Keratinocyte (primary cell): ENCODE data around the gene INS. TPM values are rescaled to one million over a fixed set of nuclear protein-coding genes. Genes with fewer than 3 reads are reported as not detected.

ENCODE experiments used
- DNase-seq: peaks from one replicate; pipeline ENCODE4 v3.0.0-alpha.2; 2011; ENCODE audit warnings: low read depth, missing footprints, low spot score
- FAIRE-seq: peaks from 2 replicates; lab custom pipeline; 2011; peaks lifted over from hg19 to GRCh38; lab: Jason Lieb, UNC
- H2AFZ ChIP-seq: 2 replicates; pipeline ENCODE4 v1.6.0; 2012; ENCODE audit warnings: low read length, control low read depth, inconsistent platforms; ENCODE audit not compliant: control insufficient read depth
- H3K27ac ChIP-seq: 2 replicates; pipeline ENCODE4 v1.5.1; 2011; ENCODE audit warnings: low read length; ENCODE audit not compliant: control insufficient read depth, insufficient read depth
- H3K27me3 ChIP-seq: 3 replicates; pipeline ENCODE4 v1.6.0; 2011; ENCODE audit warnings: low read length; ENCODE audit not compliant: control insufficient read depth, insufficient read depth; ENCODE audit errors: extremely low read depth
- H3K36me3 ChIP-seq, 2 experiments: 2 replicates in 1 of 2; 3 replicates in 1 of 2; pipeline ENCODE4 v1.5.1; 2011; ENCODE audit warnings: low read length in 2 of 2, mild to moderate bottlenecking in 1 of 2; ENCODE audit not compliant: control insufficient read depth in 2 of 2, insufficient read depth in 2 of 2; ENCODE audit errors: extremely low read depth in 1 of 2
- H3K4me1 ChIP-seq: 3 replicates; pipeline ENCODE4 v1.5.1; 2011; ENCODE audit warnings: low read length; ENCODE audit not compliant: control insufficient read depth, insufficient read depth; ENCODE audit errors: extremely low read depth
- H3K4me2 ChIP-seq: 3 replicates; pipeline ENCODE4 v1.6.0; 2011; ENCODE audit warnings: low read depth, low read length; ENCODE audit not compliant: control insufficient read depth, insufficient read depth; ENCODE audit errors: extremely low read depth
- H3K4me3 ChIP-seq, 3 experiments: fragments of 200-600 bp in 1 of 3; sonication (generic) in 1 of 3; 2 replicates in 2 of 3; 3 replicates in 1 of 3; pipeline ENCODE4 v1.5.1; 2011 to 2016; ENCODE audit warnings: low read length in 3 of 3, mild to moderate bottlenecking in 3 of 3, control low read depth in 2 of 3, inconsistent platforms in 1 of 3, low read depth in 1 of 3, mixed read lengths in 1 of 3, mixed run types in 1 of 3, moderate library complexity in 1 of 3; ENCODE audit not compliant: control insufficient read depth in 2 of 3, insufficient read depth in 2 of 3; ENCODE audit errors: extremely low read depth in 1 of 3
- H3K79me2 ChIP-seq: 2 replicates; pipeline ENCODE4 v1.6.0; 2012; ENCODE audit warnings: low read length; ENCODE audit not compliant: control insufficient read depth, insufficient read depth
- H3K9ac ChIP-seq: 3 replicates; pipeline ENCODE4 v1.6.0; 2011; ENCODE audit warnings: low read length; ENCODE audit not compliant: control insufficient read depth, insufficient read depth; ENCODE audit errors: extremely low read depth
- H3K9me1 ChIP-seq: 3 replicates; pipeline ENCODE4 v1.6.0; 2011; ENCODE audit warnings: low read length; ENCODE audit not compliant: control insufficient read depth, insufficient read depth; ENCODE audit errors: extremely low read depth
- H3K9me3 ChIP-seq: 2 replicates; pipeline ENCODE4 v1.5.1; 2012; ENCODE audit warnings: low read depth, low read length; ENCODE audit not compliant: control insufficient read depth
- H4K20me1 ChIP-seq: 3 replicates; pipeline ENCODE4 v1.6.0; 2011; ENCODE audit warnings: low read length; ENCODE audit not compliant: control insufficient read depth, insufficient read depth; ENCODE audit errors: extremely low read depth
- CTCF ChIP-seq, 3 experiments: IDR thresholded peaks in 1 of 3; conservative IDR thresholded peaks in 1 of 3; optimal IDR thresholded peaks in 1 of 3; 2 replicates in 2 of 3; 3 replicates in 1 of 3; pipeline versions ENCODE3 to v1.5.1; 2011; ENCODE audit warnings: low read length in 3 of 3, mild to moderate bottlenecking in 3 of 3, moderate library complexity in 2 of 3, control low read depth in 1 of 3, inconsistent platforms in 1 of 3; ENCODE audit not compliant: insufficient read depth in 2 of 3; ENCODE audit errors: extremely low read depth in 1 of 3
- EZH2 ChIP-seq: IDR thresholded peaks from one replicate; pipeline ENCODE4 v1.6.1; 2012; ENCODE audit warnings: inconsistent platforms, mild to moderate bottlenecking, low read length, moderate library complexity
- dilution Hi-C: fragments of 300-500 bp; cut with MboI; formaldehyde crosslinking; loops from one replicate; pipeline ENCODE4 v1.7.0; 2020; ENCODE audit warnings: low sequenced_read_pairs; ENCODE audit not compliant: extremely low pct_ligation_motif_present
- polyA minus RNA-seq, 3 experiments: library from RNA; depleted of rRNA, polyadenylated mRNA; stranded (reverse); fragments of >200 nt; gene quantifications; 1 replicate in 1 of 3; 2 replicates in 1 of 3; 3 replicates in 1 of 3; pipeline ENCODE4 v1.2.3, GENCODE V29; 2011
- polyA plus RNA-seq, 5 experiments: library from polyadenylated mRNA; depleted of rRNA in 3 of 5; stranded (reverse) in 3 of 5; stranded (forward) in 1 of 5; unstranded in 1 of 5; fragments of >200 nt; gene quantifications; 1 replicate in 1 of 5; 2 replicates in 3 of 5; 3 replicates in 1 of 5; pipeline versions ENCODE4 v1.2.1 to v1.2.3, GENCODE V29; 2011 to 2012; ENCODE audit warnings: missing spikeins in 2 of 5, low read depth in 1 of 5, low replicate concordance in 1 of 5

Gene INS
- not detected in 3 replicates for polyA plus RNA-seq
- not detected for polyA plus RNA-seq (2011; ENCODE audit: low read depth)
- not detected in 2 replicates for polyA plus RNA-seq (2011; cell fraction: cytosol; rRNA removed)
- polyA plus RNA-seq (2011; cell fraction: nucleus; rRNA removed): not detected in 2 replicates
- polyA plus RNA-seq (2012; ENCODE audit: low replicate concordance): not detected in 2 replicates
- not detected in 3 replicates for polyA minus RNA-seq
- not detected for polyA minus RNA-seq (2011; cell fraction: cytosol; rRNA and poly(A)+ RNA removed)
- not detected in 2 replicates for polyA minus RNA-seq (2011; cell fraction: nucleus; rRNA and poly(A)+ RNA removed)

GRCh38 chr11:2160736-2161259 lies at the start of gene INS:
TSS of gene INS (minus strand) at chr11:2161209. CDS start at chr11:2160971, 238 bp downstream.
- no peak for FAIRE-seq
- DNase-seq: no peak
- Histone ChIP-seq H4K20me1 (no peaks in the 10 kb centered on the region), H3K27ac (no peak within 1 kb of the TSS), H3K79me2 (no peaks in the 10 kb centered on the region), H3K9me3 (no peaks in the 10 kb centered on the region), H3K4me2 (no peak within 1 kb of the TSS), H3K9me1 (no peaks in the 10 kb centered on the region), H3K36me3 (no peaks in the 10 kb centered on the region), H3K27me3 (no peaks in the 10 kb centered on the region), H2AFZ (no peak within 1 kb of the TSS), H3K4me1 (no peaks in the 10 kb centered on the region), H3K4me3 (no peak within 1 kb of the TSS), H3K9ac (no peak within 1 kb of the TSS)
- dilution Hi-C loops: no loop called here
- TF ChIP-seq EZH2: no peak
- no peak for TF ChIP-seq CTCF (optimal IDR thresholded peaks at IDR 0.05 in 1 of 3, IDR thresholded peaks at IDR 0.05 in 1 of 3, conservative IDR thresholded peaks at IDR 0.05 in 1 of 3; ENCODE audit: extremely low read depth in 1 of 3, insufficient read depth in 2 of 3, low read length in 3 of 3)

- H3K79me2 ChIP-seq: no peaks in the 10 kb centered on the region
- no peaks in the 10 kb centered on the region for H3K9me3 ChIP-seq
- DNase-seq: no peak
- no peak for FAIRE-seq
- H3K36me3 ChIP-seq: no peaks in the 10 kb centered on the region
- dilution Hi-C loops: no loop called here
- no peak overlapping the region for H3K4me2 ChIP-seq
- no peak overlapping the region for H3K4me3 ChIP-seq
- H3K4me1 ChIP-seq: no peaks in the 10 kb centered on the region
- H3K27me3 ChIP-seq: peaks cover 24% of the 10 kb centered on the region
- no peak overlapping the region for H3K9ac ChIP-seq
- peaks cover 2% of the 10 kb centered on the region for H4K20me1 ChIP-seq
- no peak for TF ChIP-seq CTCF (optimal IDR thresholded peaks at IDR 0.05 in 1 of 3, IDR thresholded peaks at IDR 0.05 in 1 of 3, conservative IDR thresholded peaks at IDR 0.05 in 1 of 3; ENCODE audit: extremely low read depth in 1 of 3, insufficient read depth in 2 of 3, low read length in 3 of 3)
- no peak for TF ChIP-seq EZH2
- H2AFZ ChIP-seq: no peak overlapping the region
- H3K27ac ChIP-seq: no peak overlapping the region
- H3K9me1 ChIP-seq: no peaks in the 10 kb centered on the region
Observed at GRCh38 chr11:2210366-2211112, 49.5 kb upstream of the INS start.
